KMS-11 (cell line): ENCODE data around the gene SPSB3.

Experiments
- H2AFZ ChIP-seq: fragments of 200-600 bp; sonication (generic); 2 replicates; pipeline ENCODE4 v1.6.1; 2016; ENCODE audit warnings: antibody characterized with exemption, mixed run types, low read depth
- H3K27ac ChIP-seq: fragments of 200-600 bp; sonication (generic); 2 replicates; pipeline ENCODE4 v1.6.1; 2016; ENCODE audit warnings: mild to moderate bottlenecking, mixed run types
- H3K27me3 ChIP-seq: fragments of 200-600 bp; sonication (generic); 2 replicates; pipeline ENCODE4 v1.6.1; 2017; ENCODE audit warnings: mild to moderate bottlenecking, low read depth, mixed run types, moderate library complexity; ENCODE audit not compliant: insufficient read depth
- H3K36me3 ChIP-seq: fragments of 200-600 bp; sonication (generic); 2 replicates; pipeline ENCODE4 v1.6.1; 2017; ENCODE audit warnings: mild to moderate bottlenecking, mixed run types; ENCODE audit not compliant: insufficient read depth
- H3K4me1 ChIP-seq: fragments of 200-600 bp; sonication (generic); 2 replicates; pipeline ENCODE4 v1.6.1; 2016; ENCODE audit warnings: mild to moderate bottlenecking, low read depth, mixed run types; ENCODE audit not compliant: poor library complexity, severe bottlenecking
- H3K4me2 ChIP-seq: fragments of 200-600 bp; sonication (generic); 2 replicates; pipeline ENCODE4 v1.7.0; 2016; ENCODE audit warnings: mild to moderate bottlenecking, mixed run types
- H3K4me3 ChIP-seq: fragments of 200-600 bp; sonication (generic); IDR thresholded peaks from 2 replicates; pipeline ENCODE4 v1.6.1; 2017; ENCODE audit warnings: low read depth, low read length, mixed read lengths; ENCODE audit not compliant: insufficient read depth
- H3K79me2 ChIP-seq: fragments of 200-600 bp; sonication (generic); 2 replicates; pipeline ENCODE4 v1.6.1; 2016; ENCODE audit warnings: low read depth, mixed run types; ENCODE audit not compliant: insufficient read depth
- H3K9ac ChIP-seq: fragments of 200-600 bp; sonication (generic); 2 replicates; pipeline ENCODE4 v1.6.1; 2016; ENCODE audit warnings: mild to moderate bottlenecking, mixed run types
- H4K20me1 ChIP-seq: fragments of 200-600 bp; sonication (generic); 2 replicates; pipeline ENCODE4 v1.6.1; 2016; ENCODE audit warnings: mild to moderate bottlenecking, mixed run types; ENCODE audit not compliant: insufficient read depth
- TF ChIP-seq, protein P1 (sequence below): fragments of 200-600 bp; sonication (generic); conservative IDR thresholded peaks from 2 replicates; pipeline ENCODE4 v1.6.1; 2017; ENCODE audit warnings: low read depth, mild to moderate bottlenecking, antibody characterized with exemption, low read length, moderate library complexity, mixed read lengths

The SPSB3 gene

DNA sequence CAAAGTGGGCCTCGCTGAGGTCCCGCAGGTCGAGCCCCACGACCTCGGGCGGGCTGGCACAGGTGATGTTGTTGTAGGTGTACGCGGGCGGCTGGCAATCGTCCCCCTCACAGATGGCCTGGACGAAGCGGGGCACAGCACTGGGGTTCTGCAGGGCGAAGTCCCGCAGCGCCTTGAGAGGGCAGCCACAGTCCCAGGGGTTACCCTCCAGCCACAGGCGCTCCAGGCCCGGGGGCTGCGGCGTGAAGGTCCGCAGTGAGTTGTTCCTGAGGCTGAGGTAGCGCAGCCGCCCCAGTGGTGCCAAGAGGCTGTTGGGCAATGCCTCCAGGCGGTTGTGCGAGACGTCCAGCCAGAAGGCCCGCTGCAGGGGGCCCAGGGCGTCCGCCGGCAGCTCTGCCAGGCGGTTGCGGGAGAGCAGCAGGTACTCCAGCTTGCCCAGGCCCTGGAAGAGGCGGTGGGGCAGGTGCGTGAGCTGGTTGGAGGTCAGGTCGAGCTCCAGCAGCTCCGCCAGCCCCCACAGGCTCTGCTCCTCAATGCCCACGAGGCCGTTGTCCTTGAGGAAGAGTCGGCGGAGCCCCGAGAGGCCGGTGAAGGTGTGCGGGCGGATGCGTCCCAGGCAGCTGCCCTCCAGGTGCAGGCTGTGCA is 8.4 kb upstream of the SPSB3 start:
- TF ChIP-seq, protein P1, sequence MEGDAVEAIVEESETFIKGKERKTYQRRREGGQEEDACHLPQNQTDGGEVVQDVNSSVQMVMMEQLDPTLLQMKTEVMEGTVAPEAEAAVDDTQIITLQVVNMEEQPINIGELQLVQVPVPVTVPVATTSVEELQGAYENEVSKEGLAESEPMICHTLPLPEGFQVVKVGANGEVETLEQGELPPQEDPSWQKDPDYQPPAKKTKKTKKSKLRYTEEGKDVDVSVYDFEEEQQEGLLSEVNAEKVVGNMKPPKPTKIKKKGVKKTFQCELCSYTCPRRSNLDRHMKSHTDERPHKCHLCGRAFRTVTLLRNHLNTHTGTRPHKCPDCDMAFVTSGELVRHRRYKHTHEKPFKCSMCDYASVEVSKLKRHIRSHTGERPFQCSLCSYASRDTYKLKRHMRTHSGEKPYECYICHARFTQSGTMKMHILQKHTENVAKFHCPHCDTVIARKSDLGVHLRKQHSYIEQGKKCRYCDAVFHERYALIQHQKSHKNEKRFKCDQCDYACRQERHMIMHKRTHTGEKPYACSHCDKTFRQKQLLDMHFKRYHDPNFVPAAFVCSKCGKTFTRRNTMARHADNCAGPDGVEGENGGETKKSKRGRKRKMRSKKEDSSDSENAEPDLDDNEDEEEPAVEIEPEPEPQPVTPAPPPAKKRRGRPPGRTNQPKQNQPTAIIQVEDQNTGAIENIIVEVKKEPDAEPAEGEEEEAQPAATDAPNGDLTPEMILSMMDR, result no peak
- no peak overlapping the region for H3K4me3 ChIP-seq
- no peaks in the 10 kb centered on the region for H3K27me3 ChIP-seq
- no peak overlapping the region for H2AFZ ChIP-seq
- H4K20me1 ChIP-seq, result no peaks in the 10 kb centered on the region
- no peaks in the 10 kb centered on the region for H3K36me3 ChIP-seq
- H3K9ac ChIP-seq, result no peak overlapping the region
- H3K27ac ChIP-seq, result no peak overlapping the region
- H3K4me1 ChIP-seq, result no peaks in the 10 kb centered on the region
- H3K4me2 ChIP-seq, result no peak overlapping the region
- H3K79me2 ChIP-seq, result peaks cover 7% of the 10 kb centered on the region

DNA sequence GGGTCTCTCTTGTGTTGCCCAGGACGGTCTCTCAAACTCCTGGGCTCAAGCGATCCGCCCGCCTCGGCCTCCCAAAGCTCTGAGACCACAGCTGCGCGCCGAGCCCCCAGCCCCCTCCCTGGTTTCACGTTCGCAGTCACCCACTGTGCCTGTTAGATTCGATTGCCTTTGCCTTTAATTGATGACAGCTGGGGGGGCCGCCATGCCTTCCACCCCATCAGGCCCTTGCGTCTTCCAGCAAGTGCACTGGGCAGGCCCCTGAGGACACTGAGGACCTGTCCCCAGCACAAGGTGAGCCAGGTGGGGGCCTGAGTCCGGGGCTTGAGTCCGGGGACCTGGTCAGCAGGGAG is 7.9 kb upstream of the SPSB3 start:
- Histone ChIP-seq H3K4me2 (no peak overlapping the region), H3K36me3 (no peaks in the 10 kb centered on the region), H3K4me1 (no peaks in the 10 kb centered on the region), H3K4me3 (no peak overlapping the region), H3K27ac (no peak overlapping the region), H2AFZ (no peak overlapping the region), H4K20me1 (no peaks in the 10 kb centered on the region), H3K9ac (no peak overlapping the region), H3K79me2 (peaks cover 12% of the 10 kb centered on the region), H3K27me3 (no peaks in the 10 kb centered on the region)
- TF ChIP-seq, protein P1, result no peak

DNA sequence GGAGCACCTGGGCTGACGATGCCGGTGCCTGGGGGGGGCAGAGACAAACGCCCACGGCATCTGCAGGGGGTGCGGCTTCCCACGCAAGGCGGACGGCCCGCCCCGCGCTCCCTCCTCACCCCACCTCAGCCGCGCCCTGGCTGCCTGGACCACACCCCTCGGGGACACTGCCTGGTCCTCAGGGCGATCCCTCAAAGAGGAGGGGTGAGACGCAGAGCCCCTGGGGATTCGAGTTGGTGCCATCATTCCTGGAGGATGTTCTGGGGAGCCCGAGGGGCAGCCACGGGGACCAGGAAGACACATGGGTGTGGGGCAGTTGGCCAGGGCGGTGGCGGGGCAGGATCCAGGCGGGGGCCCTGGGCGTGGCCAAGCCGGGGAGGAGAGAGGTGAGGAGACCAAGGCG is 7.3 kb upstream of the SPSB3 start:
- no peak overlapping the region for H3K9ac ChIP-seq
- H3K4me3 ChIP-seq, result no peak overlapping the region
- H3K27me3 ChIP-seq, result no peaks in the 10 kb centered on the region
- no peak overlapping the region for H2AFZ ChIP-seq
- H3K79me2 ChIP-seq, result peaks cover 17% of the 10 kb centered on the region
- no peaks in the 10 kb centered on the region for H4K20me1 ChIP-seq
- H3K36me3 ChIP-seq, result no peaks in the 10 kb centered on the region
- H3K4me1 ChIP-seq, result no peaks in the 10 kb centered on the region
- H3K4me2 ChIP-seq, result no peak overlapping the region
- no peak overlapping the region for H3K27ac ChIP-seq
- TF ChIP-seq, protein P1, result no peak

DNA sequence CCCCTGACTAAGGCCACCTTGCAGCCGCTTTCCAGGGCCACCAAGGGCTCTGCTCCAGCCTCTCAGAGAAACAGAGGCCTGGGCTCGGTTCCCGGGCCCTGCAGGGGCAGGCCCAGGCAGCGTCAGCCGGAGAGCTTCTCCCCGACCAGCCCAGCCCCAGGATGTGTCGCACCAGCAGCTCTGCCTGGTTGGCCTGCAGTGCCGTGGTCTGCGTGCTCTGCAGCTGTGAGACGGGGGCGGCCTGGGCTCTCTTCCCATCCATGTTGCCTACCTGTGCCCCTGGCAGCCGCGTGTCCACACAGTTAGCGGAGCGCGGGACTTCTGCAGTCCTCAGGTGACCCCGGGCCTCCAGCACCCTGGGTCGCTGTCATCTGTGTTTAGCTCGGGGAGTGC is 6.3 kb upstream of the SPSB3 start:
- Histone ChIP-seq H3K27me3 (no peaks in the 10 kb centered on the region), H3K27ac (no peak overlapping the region), H3K9ac (no peak overlapping the region), H4K20me1 (no peaks in the 10 kb centered on the region), H3K79me2 (peaks cover 27% of the 10 kb centered on the region), H3K36me3 (no peaks in the 10 kb centered on the region), H3K4me3 (no peak overlapping the region), H3K4me1 (peaks cover 7% of the 10 kb centered on the region), H3K4me2 (no peak overlapping the region), H2AFZ (no peak overlapping the region)
- TF ChIP-seq, protein P1, result no peak
